ENCODE results near the gene CDH6. TPM values are rescaled to one million over a fixed set of nuclear protein-coding genes. Genes with fewer than 3 reads are reported as not detected.

Gene CDH6
- total and polyA plus RNA-seq, 2 experiments from 2014 or later: 0.60 to 1.1 TPM

DNA sequence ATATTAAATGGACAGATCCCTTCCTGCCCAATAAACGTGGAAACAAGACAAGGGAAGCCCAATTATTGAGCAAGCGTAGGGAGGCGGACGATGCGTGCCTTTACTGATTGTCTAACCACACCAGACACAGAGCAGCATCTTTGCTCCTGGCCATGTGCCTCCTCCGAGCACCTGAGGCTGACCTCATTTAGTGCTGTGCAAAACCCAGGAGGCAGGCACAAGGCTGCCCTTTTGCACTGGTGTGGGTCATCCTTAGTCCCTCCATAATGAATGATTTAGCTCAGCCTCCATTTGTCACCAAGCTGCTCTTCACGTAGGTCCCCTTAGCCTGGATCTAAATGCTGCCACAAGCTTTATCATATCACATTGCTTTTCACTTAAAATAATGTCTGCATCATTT, 24.1 kb upstream of the CDH6 start (continued):
- TF ChIP-seq, protein P1, sequence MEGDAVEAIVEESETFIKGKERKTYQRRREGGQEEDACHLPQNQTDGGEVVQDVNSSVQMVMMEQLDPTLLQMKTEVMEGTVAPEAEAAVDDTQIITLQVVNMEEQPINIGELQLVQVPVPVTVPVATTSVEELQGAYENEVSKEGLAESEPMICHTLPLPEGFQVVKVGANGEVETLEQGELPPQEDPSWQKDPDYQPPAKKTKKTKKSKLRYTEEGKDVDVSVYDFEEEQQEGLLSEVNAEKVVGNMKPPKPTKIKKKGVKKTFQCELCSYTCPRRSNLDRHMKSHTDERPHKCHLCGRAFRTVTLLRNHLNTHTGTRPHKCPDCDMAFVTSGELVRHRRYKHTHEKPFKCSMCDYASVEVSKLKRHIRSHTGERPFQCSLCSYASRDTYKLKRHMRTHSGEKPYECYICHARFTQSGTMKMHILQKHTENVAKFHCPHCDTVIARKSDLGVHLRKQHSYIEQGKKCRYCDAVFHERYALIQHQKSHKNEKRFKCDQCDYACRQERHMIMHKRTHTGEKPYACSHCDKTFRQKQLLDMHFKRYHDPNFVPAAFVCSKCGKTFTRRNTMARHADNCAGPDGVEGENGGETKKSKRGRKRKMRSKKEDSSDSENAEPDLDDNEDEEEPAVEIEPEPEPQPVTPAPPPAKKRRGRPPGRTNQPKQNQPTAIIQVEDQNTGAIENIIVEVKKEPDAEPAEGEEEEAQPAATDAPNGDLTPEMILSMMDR (conservative IDR thresholded peaks at IDR 0.05; ENCODE audit: low read depth in 2 of 2): no peak
- no peak for TF ChIP-seq ZNF114 (CRISPR knock-in tag; IDR thresholded peaks at IDR 0.05)

DNA sequence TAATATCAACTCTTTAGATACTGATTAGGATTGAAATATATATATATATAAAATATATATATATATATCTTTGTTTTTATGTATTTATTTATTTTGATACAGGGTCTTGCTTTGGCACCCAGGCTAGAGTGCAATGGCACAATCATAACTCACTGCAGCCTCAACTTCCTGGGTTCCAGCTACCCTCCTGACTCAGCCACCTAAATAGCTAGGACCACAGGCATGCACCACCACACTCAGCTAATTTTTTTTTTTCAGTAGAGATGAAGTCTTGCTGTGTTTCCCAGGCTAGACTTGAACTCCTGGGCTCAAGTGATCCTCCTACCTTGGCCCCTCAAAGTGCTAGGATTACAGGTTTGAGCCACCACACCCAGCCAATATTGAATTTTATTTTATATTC, 20.6 kb upstream of the CDH6 start:
- H3F3A ChIP-seq (replicated peaks; ENCODE audit: low read depth): no peaks in the 10 kb centered on the region
- H3K36me3 ChIP-seq (ENCODE audit: insufficient read depth): no peaks in the 10 kb centered on the region
- H3K9me2 ChIP-seq (ENCODE audit: insufficient read depth): no peaks in the 10 kb centered on the region
- DNase-seq (ENCODE audit: low spot score): no peak
- H3K4me2 ChIP-seq: no peak overlapping the region
- no peak overlapping the region for H3K27ac Mint-ChIP-seq
- no peaks in the 10 kb centered on the region for H3K27me3 ChIP-seq (ENCODE audit: insufficient read depth)
- H3K4me1 ChIP-seq (ENCODE audit: insufficient read depth): no peaks in the 10 kb centered on the region
- H3K79me2 ChIP-seq (replicated peaks; ENCODE audit: insufficient read depth): no peaks in the 10 kb centered on the region
- H3K4me3 ChIP-seq: no peak overlapping the region
- no peak overlapping the region for H2AFZ ChIP-seq
- no peaks in the 10 kb centered on the region for H3K9me3 Mint-ChIP-seq
- no peaks in the 10 kb centered on the region for H3K4me1 Mint-ChIP-seq
- H3K4me3 Mint-ChIP-seq: no peak overlapping the region
- no peak overlapping the region for H3K27ac ChIP-seq (ENCODE audit: low read depth)
- H3K27me3 Mint-ChIP-seq (ENCODE audit: insufficient read depth, low read depth, poor library complexity): no peaks in the 10 kb centered on the region
- H3K36me3 Mint-ChIP-seq (ENCODE audit: low read depth): no peaks in the 10 kb centered on the region
- no peaks in the 10 kb centered on the region for H4K20me1 ChIP-seq (replicated peaks; ENCODE audit: insufficient read depth)
- no peak for ATAC-seq
- TF ChIP-seq CREB1 (CRISPR knock-in tag; IDR thresholded peaks at IDR 0.05; ENCODE audit: low read depth): no peak
- TF ChIP-seq EZH2 (IDR thresholded peaks at IDR 0.05; ENCODE audit: low read depth, unreplicated experiment): no peak
- no peak for TF ChIP-seq ZNF114 (CRISPR knock-in tag; IDR thresholded peaks at IDR 0.05)
- TF ChIP-seq ZNF331 (CRISPR knock-in tag; IDR thresholded peaks at IDR 0.05; ENCODE audit: low read depth): no peak
- no peak for TF ChIP-seq STAT1 (IDR thresholded peaks at IDR 0.05; ENCODE audit: unreplicated experiment)
- no peak for TF ChIP-seq POLR2AphosphoS5 (IDR thresholded peaks at IDR 0.05; ENCODE audit: low read depth)
- TF ChIP-seq, protein P1 (conservative IDR thresholded peaks at IDR 0.05; ENCODE audit: low read depth in 2 of 2): no peak
- TF ChIP-seq, protein P2, sequence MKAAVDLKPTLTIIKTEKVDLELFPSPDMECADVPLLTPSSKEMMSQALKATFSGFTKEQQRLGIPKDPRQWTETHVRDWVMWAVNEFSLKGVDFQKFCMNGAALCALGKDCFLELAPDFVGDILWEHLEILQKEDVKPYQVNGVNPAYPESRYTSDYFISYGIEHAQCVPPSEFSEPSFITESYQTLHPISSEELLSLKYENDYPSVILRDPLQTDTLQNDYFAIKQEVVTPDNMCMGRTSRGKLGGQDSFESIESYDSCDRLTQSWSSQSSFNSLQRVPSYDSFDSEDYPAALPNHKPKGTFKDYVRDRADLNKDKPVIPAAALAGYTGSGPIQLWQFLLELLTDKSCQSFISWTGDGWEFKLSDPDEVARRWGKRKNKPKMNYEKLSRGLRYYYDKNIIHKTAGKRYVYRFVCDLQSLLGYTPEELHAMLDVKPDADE (IDR thresholded peaks at IDR 0.05): no peak
- TF ChIP-seq, protein P3, sequence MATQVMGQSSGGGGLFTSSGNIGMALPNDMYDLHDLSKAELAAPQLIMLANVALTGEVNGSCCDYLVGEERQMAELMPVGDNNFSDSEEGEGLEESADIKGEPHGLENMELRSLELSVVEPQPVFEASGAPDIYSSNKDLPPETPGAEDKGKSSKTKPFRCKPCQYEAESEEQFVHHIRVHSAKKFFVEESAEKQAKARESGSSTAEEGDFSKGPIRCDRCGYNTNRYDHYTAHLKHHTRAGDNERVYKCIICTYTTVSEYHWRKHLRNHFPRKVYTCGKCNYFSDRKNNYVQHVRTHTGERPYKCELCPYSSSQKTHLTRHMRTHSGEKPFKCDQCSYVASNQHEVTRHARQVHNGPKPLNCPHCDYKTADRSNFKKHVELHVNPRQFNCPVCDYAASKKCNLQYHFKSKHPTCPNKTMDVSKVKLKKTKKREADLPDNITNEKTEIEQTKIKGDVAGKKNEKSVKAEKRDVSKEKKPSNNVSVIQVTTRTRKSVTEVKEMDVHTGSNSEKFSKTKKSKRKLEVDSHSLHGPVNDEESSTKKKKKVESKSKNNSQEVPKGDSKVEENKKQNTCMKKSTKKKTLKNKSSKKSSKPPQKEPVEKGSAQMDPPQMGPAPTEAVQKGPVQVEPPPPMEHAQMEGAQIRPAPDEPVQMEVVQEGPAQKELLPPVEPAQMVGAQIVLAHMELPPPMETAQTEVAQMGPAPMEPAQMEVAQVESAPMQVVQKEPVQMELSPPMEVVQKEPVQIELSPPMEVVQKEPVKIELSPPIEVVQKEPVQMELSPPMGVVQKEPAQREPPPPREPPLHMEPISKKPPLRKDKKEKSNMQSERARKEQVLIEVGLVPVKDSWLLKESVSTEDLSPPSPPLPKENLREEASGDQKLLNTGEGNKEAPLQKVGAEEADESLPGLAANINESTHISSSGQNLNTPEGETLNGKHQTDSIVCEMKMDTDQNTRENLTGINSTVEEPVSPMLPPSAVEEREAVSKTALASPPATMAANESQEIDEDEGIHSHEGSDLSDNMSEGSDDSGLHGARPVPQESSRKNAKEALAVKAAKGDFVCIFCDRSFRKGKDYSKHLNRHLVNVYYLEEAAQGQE (IDR thresholded peaks at IDR 0.05; ENCODE audit: unreplicated experiment): no peak
- TF ChIP-seq NANOG (IDR thresholded peaks at IDR 0.05; ENCODE audit: borderline replicate concordance): no peak
- no peak for TF ChIP-seq EZH2phosphoT487 (IDR thresholded peaks at IDR 0.05; ENCODE audit: unreplicated experiment)
- TF ChIP-seq JUNB (IDR thresholded peaks at IDR 0.05; ENCODE audit: unreplicated experiment): no peak
